ENCODE data around the gene CIROP. TPM values are rescaled to one million over a fixed set of nuclear protein-coding genes. Genes with fewer than 3 reads are reported as not detected.
A peak's percentile ranks its signal among the peaks of the same experiment; 100 is the strongest.

The CIROP gene
- polyA plus RNA-seq, 2 donors = 0.01 TPM; not detected in 1

DNA sequence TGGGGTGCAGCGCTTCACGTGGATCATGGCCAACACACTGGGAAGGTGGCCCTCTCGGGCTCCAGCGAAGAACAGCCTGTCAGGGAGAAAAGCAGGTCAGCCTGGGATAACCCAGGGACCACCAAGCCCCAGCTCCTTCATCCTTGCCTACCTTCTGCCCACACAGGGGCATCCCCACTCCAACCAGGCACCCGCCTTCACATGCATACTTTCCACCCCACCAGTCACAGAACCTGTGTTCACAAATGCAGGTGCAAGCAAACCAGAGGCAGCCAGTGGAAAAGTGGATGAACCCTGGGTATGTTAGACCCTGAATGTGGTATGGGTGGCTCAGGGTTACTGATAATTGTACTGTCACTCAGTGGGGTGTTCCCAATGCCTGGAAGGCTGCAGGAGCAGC, 26.7 kb upstream of the CIROP start:
- peaks cover 0 to 15% of the 10 kb centered on the region in 2 donors for H3K36me3 ChIP-seq (ENCODE audit: control insufficient read depth in 2 of 2, insufficient read depth in 2 of 2, low read length in 1 of 2)
- no peaks in the 10 kb centered on the region for H3K9me3 ChIP-seq (ENCODE audit: control insufficient read depth in 2 of 2, insufficient read depth in 1 of 2, low read depth in 1 of 2, low read length in 1 of 2)
- no peak overlapping the region for H3K4me3 ChIP-seq (ENCODE audit: low read depth in 1 of 2, low read length in 2 of 2)
- no peaks in the 10 kb centered on the region for H3K27me3 ChIP-seq (ENCODE audit: control insufficient read depth in 1 of 2, insufficient read depth in 2 of 2, low read length in 2 of 2)
- H3K4me1 ChIP-seq (ENCODE audit: control insufficient read depth in 2 of 2, insufficient read depth in 2 of 2, low read length in 1 of 2) = peaks cover 0 to 5% of the 10 kb centered on the region in 2 donors
- WGBS, 2 donors = 85 to 91% methylated on average over 5 of the region's 5 CpGs
- peak overlapping the region in 1 of 2 donors; percentile 34 for H3K27ac ChIP-seq (ENCODE audit: low read depth in 2 of 2, low read length in 1 of 2)

DNA sequence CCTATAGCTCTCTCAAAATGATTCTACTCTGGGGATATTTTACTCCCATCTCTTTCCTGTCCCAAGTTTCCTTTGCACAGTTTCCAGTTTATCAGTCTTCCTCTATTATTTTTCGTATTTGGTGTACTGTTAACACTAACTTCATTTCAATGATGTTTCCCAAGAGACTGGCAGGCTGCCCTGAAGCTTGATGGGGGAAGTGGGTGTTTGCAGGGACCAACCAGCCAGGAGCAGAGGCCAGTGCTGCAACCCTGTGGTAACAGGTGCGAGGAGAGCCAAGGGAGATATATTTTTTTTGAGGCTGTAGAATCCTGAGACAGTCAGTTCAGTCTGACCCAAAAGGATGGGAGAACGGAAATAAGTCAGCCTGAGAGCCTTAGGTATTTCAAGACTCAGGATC, 26.1 kb upstream of the CIROP start:
- peaks cover 0 to 10% of the 10 kb centered on the region in 2 donors for H3K36me3 ChIP-seq (ENCODE audit: control insufficient read depth in 2 of 2, insufficient read depth in 2 of 2, low read length in 1 of 2)
- no peak overlapping the region for H3K4me3 ChIP-seq (ENCODE audit: low read depth in 1 of 2, low read length in 2 of 2)
- H3K4me1 ChIP-seq (ENCODE audit: control insufficient read depth in 2 of 2, insufficient read depth in 2 of 2, low read length in 1 of 2) = peaks cover 0 to 5% of the 10 kb centered on the region in 2 donors
- H3K27ac ChIP-seq (ENCODE audit: low read depth in 2 of 2, low read length in 1 of 2) = no peak overlapping the region
- H3K9me3 ChIP-seq (ENCODE audit: control insufficient read depth in 2 of 2, insufficient read depth in 1 of 2, low read depth in 1 of 2, low read length in 1 of 2) = no peaks in the 10 kb centered on the region
- no peaks in the 10 kb centered on the region for H3K27me3 ChIP-seq (ENCODE audit: control insufficient read depth in 1 of 2, insufficient read depth in 2 of 2, low read length in 2 of 2)
- 72 to 73% methylated on average over 3 of the region's 3 CpGs for WGBS, 2 donors

- 67 to 73% methylated on average over 7 of the region's 7 CpGs for WGBS, 2 donors
- no peak overlapping the region for H3K4me3 ChIP-seq (ENCODE audit: low read depth in 1 of 2, low read length in 2 of 2)
- no peaks in the 10 kb centered on the region for H3K9me3 ChIP-seq (ENCODE audit: control insufficient read depth in 2 of 2, insufficient read depth in 1 of 2, low read depth in 1 of 2, low read length in 1 of 2)
- H3K27ac ChIP-seq (ENCODE audit: low read depth in 2 of 2, low read length in 1 of 2) = peak overlapping the region in 1 of 2 donors; percentile 37
- no peaks in the 10 kb centered on the region for H3K27me3 ChIP-seq (ENCODE audit: control insufficient read depth in 1 of 2, insufficient read depth in 2 of 2, low read length in 2 of 2)
- peaks cover 0 to 10% of the 10 kb centered on the region in 2 donors for H3K36me3 ChIP-seq (ENCODE audit: control insufficient read depth in 2 of 2, insufficient read depth in 2 of 2, low read length in 1 of 2)
- peaks cover 0 to 5% of the 10 kb centered on the region in 2 donors for H3K4me1 ChIP-seq (ENCODE audit: control insufficient read depth in 2 of 2, insufficient read depth in 2 of 2, low read length in 1 of 2)
Observed at GRCh38 chr14:23129759-23130316, 25.0 kb upstream of the CIROP start.

DNA sequence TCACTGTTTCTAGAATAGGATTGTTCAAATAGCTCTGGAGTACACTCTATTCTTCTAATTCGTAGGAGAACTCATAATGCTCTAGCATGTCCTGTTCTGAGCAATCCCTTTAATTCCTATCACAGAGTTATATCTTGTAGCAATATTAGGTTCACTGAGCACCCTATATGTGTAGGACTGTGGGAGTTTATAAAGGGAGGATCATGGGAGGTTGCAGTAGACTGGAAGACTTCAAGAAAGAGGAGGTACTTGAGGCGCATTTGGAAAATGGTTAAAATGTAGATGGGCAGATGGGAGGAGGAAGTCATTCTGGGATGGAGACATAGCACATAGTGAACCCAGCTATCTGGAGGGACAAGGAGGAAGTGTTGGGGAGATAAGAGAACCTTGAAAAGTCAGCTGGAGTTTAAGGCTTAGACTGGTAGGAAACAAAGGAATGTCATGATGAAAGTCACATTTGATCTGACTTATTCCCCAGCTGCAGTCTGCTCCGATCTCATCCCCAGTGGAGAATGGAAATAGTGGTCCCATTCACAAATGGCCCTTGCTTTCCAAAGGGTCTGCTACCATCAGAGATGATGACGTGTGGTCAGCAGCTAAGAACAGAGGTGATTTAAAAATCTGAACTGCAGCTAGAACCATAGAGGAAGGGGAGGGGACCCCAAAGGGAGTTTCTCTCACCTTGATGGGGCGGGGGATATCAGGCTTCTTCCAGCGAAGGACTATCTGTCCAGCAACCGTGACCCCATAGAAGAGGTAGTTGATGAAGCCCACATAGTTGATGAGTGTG, 24.4 kb upstream of the CIROP start:
- Histone ChIP-seq H3K9me3 (ENCODE audit: control insufficient read depth in 2 of 2, insufficient read depth in 1 of 2, low read depth in 1 of 2, low read length in 1 of 2) (no peaks in the 10 kb centered on the region), H3K27ac (ENCODE audit: low read depth in 2 of 2, low read length in 1 of 2) (peak overlapping the region in 1 of 2 donors; percentile 2), H3K27me3 (ENCODE audit: control insufficient read depth in 1 of 2, insufficient read depth in 2 of 2, low read length in 2 of 2) (no peaks in the 10 kb centered on the region), H3K4me1 (ENCODE audit: control insufficient read depth in 2 of 2, insufficient read depth in 2 of 2, low read length in 1 of 2) (peaks cover 0 to 5% of the 10 kb centered on the region in 2 donors), H3K36me3 (ENCODE audit: control insufficient read depth in 2 of 2, insufficient read depth in 2 of 2, low read length in 1 of 2) (peaks cover 0 to 10% of the 10 kb centered on the region in 2 donors), H3K4me3 (ENCODE audit: low read depth in 1 of 2, low read length in 2 of 2) (no peak overlapping the region)
- WGBS, 2 donors = 91 to 93% methylated on average over 7 of the region's 7 CpGs

DNA sequence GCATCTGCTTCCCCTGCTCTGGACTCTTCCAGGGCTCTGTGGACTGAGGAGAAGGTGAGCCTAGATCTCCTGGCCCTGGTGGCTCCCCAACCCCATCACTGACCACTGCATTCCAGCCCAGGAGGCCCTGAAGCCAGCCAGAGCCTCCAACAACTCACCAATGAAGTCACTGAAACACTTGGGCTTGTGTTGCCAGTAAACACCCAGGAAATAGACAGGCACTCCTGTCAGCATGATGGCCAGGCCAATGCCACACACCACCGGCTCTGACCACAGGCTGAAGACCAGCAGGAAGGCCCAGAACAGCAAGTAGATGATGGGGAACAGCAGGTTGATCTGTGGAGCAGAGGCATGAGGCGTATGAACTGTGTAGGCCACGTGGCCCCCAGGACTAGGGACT, 23.1 kb upstream of the CIROP start:
- 83 to 89% methylated on average over 3 of the region's 3 CpGs for WGBS, 2 donors
- Histone ChIP-seq H3K36me3 (ENCODE audit: control insufficient read depth in 2 of 2, insufficient read depth in 2 of 2, low read length in 1 of 2) (peaks cover 0 to 10% of the 10 kb centered on the region in 2 donors), H3K9me3 (ENCODE audit: control insufficient read depth in 2 of 2, insufficient read depth in 1 of 2, low read depth in 1 of 2, low read length in 1 of 2) (no peaks in the 10 kb centered on the region), H3K4me3 (ENCODE audit: low read depth in 1 of 2, low read length in 2 of 2) (no peak overlapping the region), H3K27me3 (ENCODE audit: control insufficient read depth in 1 of 2, insufficient read depth in 2 of 2, low read length in 2 of 2) (no peaks in the 10 kb centered on the region), H3K4me1 (ENCODE audit: control insufficient read depth in 2 of 2, insufficient read depth in 2 of 2, low read length in 1 of 2) (peaks cover 2 to 16% of the 10 kb centered on the region in 2 donors), H3K27ac (ENCODE audit: low read depth in 2 of 2, low read length in 1 of 2) (no peak overlapping the region)

DNA sequence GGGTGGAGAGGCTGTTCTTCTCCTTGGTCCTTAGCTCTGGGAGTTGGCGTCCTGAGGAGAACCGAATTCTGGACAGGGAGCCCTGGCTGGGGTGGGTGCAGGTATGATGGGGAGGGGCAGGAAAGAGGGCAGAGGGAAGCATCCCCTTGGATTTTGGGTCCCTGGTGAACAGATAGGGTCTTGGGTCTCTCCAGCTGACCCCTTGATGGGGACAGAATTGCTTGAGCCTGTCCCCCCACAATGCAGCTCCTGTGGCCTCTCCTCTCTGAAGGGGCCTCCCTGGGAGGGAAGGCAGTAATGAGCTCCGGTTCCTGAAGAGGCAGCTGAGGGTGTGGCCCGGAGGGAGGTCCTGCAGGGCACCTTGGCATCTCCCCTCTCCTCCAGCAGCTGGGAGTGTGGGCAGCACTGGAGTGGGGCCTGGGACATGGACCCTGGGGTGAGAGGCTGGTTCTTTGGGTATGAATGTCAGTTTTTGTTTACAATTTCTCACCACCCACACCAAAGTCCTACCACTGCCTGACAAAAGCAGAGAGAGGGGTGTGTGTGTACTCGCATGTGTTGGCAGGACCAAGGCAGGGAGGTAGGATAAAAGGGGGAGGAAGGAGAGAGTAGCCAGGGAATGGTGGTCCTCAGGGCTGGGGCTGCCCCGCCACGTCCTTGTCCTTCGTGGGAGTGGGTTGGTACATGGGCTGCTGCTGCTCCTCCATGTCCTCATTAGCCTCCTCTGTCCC, 21.9 kb upstream of the CIROP start:
- Histone ChIP-seq H3K4me3 (ENCODE audit: low read depth in 1 of 2, low read length in 2 of 2) (no peak overlapping the region), H3K9me3 (ENCODE audit: control insufficient read depth in 2 of 2, insufficient read depth in 1 of 2, low read depth in 1 of 2, low read length in 1 of 2) (no peaks in the 10 kb centered on the region), H3K27me3 (ENCODE audit: control insufficient read depth in 1 of 2, insufficient read depth in 2 of 2, low read length in 2 of 2) (no peaks in the 10 kb centered on the region), H3K36me3 (ENCODE audit: control insufficient read depth in 2 of 2, insufficient read depth in 2 of 2, low read length in 1 of 2) (peaks cover 0 to 10% of the 10 kb centered on the region in 2 donors), H3K27ac (ENCODE audit: low read depth in 2 of 2, low read length in 1 of 2) (no peak overlapping the region), H3K4me1 (ENCODE audit: control insufficient read depth in 2 of 2, insufficient read depth in 2 of 2, low read length in 1 of 2) (peaks cover 2 to 16% of the 10 kb centered on the region in 2 donors)
- 79 to 85% methylated on average over 8 of the region's 8 CpGs for WGBS, 2 donors

GRCh38 chr14:23125933-23126524, 21.2 kb upstream of the CIROP start:
- WGBS, 2 donors = 60 to 71% methylated on average over 9 of the region's 9 CpGs
- H3K36me3 ChIP-seq (ENCODE audit: control insufficient read depth in 2 of 2, insufficient read depth in 2 of 2, low read length in 1 of 2) = peaks cover 0 to 6% of the 10 kb centered on the region in 2 donors
- no peaks in the 10 kb centered on the region for H3K9me3 ChIP-seq (ENCODE audit: control insufficient read depth in 2 of 2, insufficient read depth in 1 of 2, low read depth in 1 of 2, low read length in 1 of 2)
- H3K4me3 ChIP-seq (ENCODE audit: low read depth in 1 of 2, low read length in 2 of 2) = no peak overlapping the region
- H3K4me1 ChIP-seq (ENCODE audit: control insufficient read depth in 2 of 2, insufficient read depth in 2 of 2, low read length in 1 of 2) = peaks cover 2 to 16% of the 10 kb centered on the region in 2 donors
- H3K27me3 ChIP-seq (ENCODE audit: control insufficient read depth in 1 of 2, insufficient read depth in 2 of 2, low read length in 2 of 2) = no peaks in the 10 kb centered on the region
- H3K27ac ChIP-seq (ENCODE audit: low read depth in 2 of 2, low read length in 1 of 2) = no peak overlapping the region

DNA sequence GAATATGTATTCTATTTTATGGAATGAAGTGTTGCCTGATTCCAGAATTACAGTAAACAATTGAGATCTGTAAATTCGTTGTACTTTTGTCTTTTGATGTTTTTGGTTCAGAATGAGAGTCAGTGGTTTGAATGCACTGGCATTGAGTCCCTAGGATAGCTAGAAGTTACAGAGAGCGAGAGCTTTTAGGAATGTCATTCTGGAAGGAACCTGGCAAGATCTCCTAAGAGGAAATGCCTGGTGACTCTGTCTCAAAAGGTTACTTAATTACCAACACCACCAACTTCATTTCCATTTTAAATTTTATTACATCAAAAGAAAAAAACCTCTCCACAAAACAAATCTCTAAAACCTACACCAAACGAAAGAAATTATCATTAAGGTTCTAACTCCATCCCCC, 20.2 kb upstream of the CIROP start:
- H3K27me3 ChIP-seq (ENCODE audit: control insufficient read depth in 1 of 2, insufficient read depth in 2 of 2, low read length in 2 of 2) = no peaks in the 10 kb centered on the region
- no peak overlapping the region for H3K4me3 ChIP-seq (ENCODE audit: low read depth in 1 of 2, low read length in 2 of 2)
- H3K27ac ChIP-seq (ENCODE audit: low read depth in 2 of 2, low read length in 1 of 2) = no peak overlapping the region
- H3K9me3 ChIP-seq (ENCODE audit: control insufficient read depth in 2 of 2, insufficient read depth in 1 of 2, low read depth in 1 of 2, low read length in 1 of 2) = no peaks in the 10 kb centered on the region
- peaks cover 0 to 6% of the 10 kb centered on the region in 2 donors for H3K36me3 ChIP-seq (ENCODE audit: control insufficient read depth in 2 of 2, insufficient read depth in 2 of 2, low read length in 1 of 2)
- peaks cover 2 to 16% of the 10 kb centered on the region in 2 donors for H3K4me1 ChIP-seq (ENCODE audit: control insufficient read depth in 2 of 2, insufficient read depth in 2 of 2, low read length in 1 of 2)
- 63 to 67% methylated on average over 3 of the region's 3 CpGs for WGBS, 2 donors

DNA sequence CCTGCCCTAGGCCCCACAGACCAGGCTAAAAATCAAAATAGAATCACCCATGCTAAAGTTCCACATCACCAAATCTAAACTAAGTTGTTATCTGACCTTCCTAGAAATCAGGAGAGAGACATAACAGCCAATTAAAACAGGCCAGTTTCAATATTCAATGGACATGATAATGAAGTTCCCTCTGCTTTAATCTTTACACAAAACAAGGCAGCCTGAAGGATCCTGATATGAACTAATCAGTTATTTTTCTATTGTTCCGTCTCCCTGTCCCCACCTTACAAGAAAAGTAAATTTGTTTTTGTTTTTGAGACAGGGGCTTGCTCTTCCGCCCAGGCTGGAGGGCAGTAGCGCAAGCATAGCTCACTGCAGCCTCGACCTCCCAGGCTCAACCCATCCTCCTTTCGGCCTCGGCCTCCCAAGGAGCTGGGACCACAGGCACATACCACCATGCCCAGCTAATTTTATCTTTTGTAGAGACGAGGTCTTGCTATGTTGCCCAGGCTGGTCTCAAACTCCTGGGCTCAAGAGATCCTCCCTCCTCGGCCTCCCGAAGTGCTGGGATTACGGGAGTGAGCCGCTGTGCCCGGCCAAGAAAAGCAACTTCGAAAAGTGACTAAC, 19.7 kb upstream of the CIROP start:
- Histone ChIP-seq H3K27me3 (ENCODE audit: control insufficient read depth in 1 of 2, insufficient read depth in 2 of 2, low read length in 2 of 2) (no peaks in the 10 kb centered on the region), H3K9me3 (ENCODE audit: control insufficient read depth in 2 of 2, insufficient read depth in 1 of 2, low read depth in 1 of 2, low read length in 1 of 2) (no peaks in the 10 kb centered on the region), H3K4me3 (ENCODE audit: low read depth in 1 of 2, low read length in 2 of 2) (no peak overlapping the region), H3K27ac (ENCODE audit: low read depth in 2 of 2, low read length in 1 of 2) (no peak overlapping the region), H3K4me1 (ENCODE audit: control insufficient read depth in 2 of 2, insufficient read depth in 2 of 2, low read length in 1 of 2) (peaks cover 2 to 16% of the 10 kb centered on the region in 2 donors), H3K36me3 (ENCODE audit: control insufficient read depth in 2 of 2, insufficient read depth in 2 of 2, low read length in 1 of 2) (peaks cover 0 to 6% of the 10 kb centered on the region in 2 donors)
- WGBS, 2 donors = 87 to 90% methylated on average over 13 of the region's 13 CpGs
